HepG2 (cell line): Measurements from ENCODE around the gene RAD54L. TPM values are rescaled to one million over a fixed set of nuclear protein-coding genes. Genes with fewer than 3 reads are reported as not detected.

Source experiments
- ADNP ChIP-seq: sonication (generic); formaldehyde crosslinking; IDR thresholded peaks from 2 replicates; pipeline ENCODE4 v1.4.0; 2020; ENCODE audit warnings: missing genetic modification reagents
- CREM ChIP-seq, 2 experiments: sonication (generic) in 1 of 2; formaldehyde crosslinking in 1 of 2; IDR thresholded peaks; 2 replicates each; pipeline versions ENCODE4 v1.4.0 to v1.6.1; 2016 to 2020; ENCODE audit warnings: antibody characterized with exemption in 1 of 2, mild to moderate bottlenecking in 1 of 2, missing genetic modification reagents in 1 of 2
- GATA4 ChIP-seq: sonication (generic); IDR thresholded peaks from 2 replicates; pipeline ENCODE4 v1.6.1; 2016; ENCODE audit warnings: antibody characterized with exemption, low read depth, borderline replicate concordance
- KLF12 ChIP-seq: sonication (generic); formaldehyde crosslinking; IDR thresholded peaks from 2 replicates; pipeline ENCODE4 v1.4.0; 2020; ENCODE audit warnings: missing genetic modification reagents, borderline replicate concordance
- MAF1 ChIP-seq: sonication (generic); formaldehyde crosslinking; IDR thresholded peaks from 2 replicates; pipeline ENCODE4 v1.5.0; 2020; ENCODE audit warnings: missing genetic modification reagents, borderline replicate concordance
- SETDB1 ChIP-seq: sonication (generic); formaldehyde crosslinking; IDR thresholded peaks from 2 replicates; pipeline ENCODE4 v1.5.1; 2020; ENCODE audit warnings: missing genetic modification reagents, mild to moderate bottlenecking, borderline replicate concordance
- SOX6 ChIP-seq, 2 experiments: fragments of 450-650 bp in 1 of 2; sonication (generic) in 1 of 2; formaldehyde crosslinking in 1 of 2; IDR thresholded peaks; 2 replicates each; pipeline versions ENCODE4 v1.4.0 to v1.6.1; 2017 to 2020; ENCODE audit warnings: antibody characterized with exemption in 1 of 2, mild to moderate bottlenecking in 1 of 2, missing genetic modification reagents in 1 of 2
- ZFX ChIP-seq: sonication (generic); formaldehyde crosslinking; IDR thresholded peaks from 2 replicates; pipeline ENCODE4 v1.4.0; 2020; ENCODE audit warnings: mild to moderate bottlenecking, low read depth, missing genetic modification reagents, moderate library complexity
- polyA plus RNA-seq, 8 experiments: library from polyadenylated mRNA; depleted of rRNA in 3 of 8; stranded (reverse) in 7 of 8; unstranded in 1 of 8; fragments of >200 nt; fragmentation: Illumina TruSeq in 4 of 8; extraction: Trizol in 4 of 8; gene quantifications; 2 replicates each; pipeline versions ENCODE4 v1.2.1 to v1.2.3, GENCODE V29; 2011 to 2016; ENCODE audit warnings: low read depth in 4 of 8, missing spikeins in 1 of 8, mixed read lengths in 1 of 8; ENCODE audit not compliant: insufficient read depth in 1 of 8
- total RNA-seq, 5 experiments: library from RNA; depleted of rRNA; stranded (reverse); fragments of >200 nt; fragmentation: Illumina TruSeq; extraction: Trizol; gene quantifications; 2 replicates each; pipeline ENCODE4 v1.2.3, GENCODE V29; 2016; ENCODE audit warnings: low read depth in 1 of 5
- TF ChIP-seq, protein P1 (sequence below): sonication (generic); formaldehyde crosslinking; IDR thresholded peaks from 2 replicates; pipeline ENCODE4 v1.8.1; 2023; ENCODE audit warnings: missing genetic modification reagents, inconsistent platforms, borderline replicate concordance
- TF ChIP-seq, protein P2 (sequence below): sonication (generic); formaldehyde crosslinking; IDR thresholded peaks from 2 replicates; pipeline ENCODE4 v1.9.0; 2021; ENCODE audit warnings: missing genetic modification reagents, mild to moderate bottlenecking, borderline replicate concordance
- TF ChIP-seq, protein P3 (sequence below): sonication (generic); formaldehyde crosslinking; IDR thresholded peaks from 2 replicates; pipeline ENCODE4 v1.4.0; 2020; ENCODE audit warnings: missing genetic modification reagents, borderline replicate concordance
- TF ChIP-seq, protein P4 (sequence below), 2 experiments: IDR thresholded peaks; 2 replicates each; pipeline ENCODE4 v1.6.1; 2011 to 2012; ENCODE audit warnings: low read length in 2 of 2, borderline replicate concordance in 1 of 2, low read depth in 1 of 2, mild to moderate bottlenecking in 1 of 2, moderate library complexity in 1 of 2

Gene RAD54L
- total and polyA plus RNA-seq, 2 of the 13 experiments (the other 11 are each of a cell fraction or from before 2014, with no cell fraction given): 10.2 to 30.0 TPM

DNA sequence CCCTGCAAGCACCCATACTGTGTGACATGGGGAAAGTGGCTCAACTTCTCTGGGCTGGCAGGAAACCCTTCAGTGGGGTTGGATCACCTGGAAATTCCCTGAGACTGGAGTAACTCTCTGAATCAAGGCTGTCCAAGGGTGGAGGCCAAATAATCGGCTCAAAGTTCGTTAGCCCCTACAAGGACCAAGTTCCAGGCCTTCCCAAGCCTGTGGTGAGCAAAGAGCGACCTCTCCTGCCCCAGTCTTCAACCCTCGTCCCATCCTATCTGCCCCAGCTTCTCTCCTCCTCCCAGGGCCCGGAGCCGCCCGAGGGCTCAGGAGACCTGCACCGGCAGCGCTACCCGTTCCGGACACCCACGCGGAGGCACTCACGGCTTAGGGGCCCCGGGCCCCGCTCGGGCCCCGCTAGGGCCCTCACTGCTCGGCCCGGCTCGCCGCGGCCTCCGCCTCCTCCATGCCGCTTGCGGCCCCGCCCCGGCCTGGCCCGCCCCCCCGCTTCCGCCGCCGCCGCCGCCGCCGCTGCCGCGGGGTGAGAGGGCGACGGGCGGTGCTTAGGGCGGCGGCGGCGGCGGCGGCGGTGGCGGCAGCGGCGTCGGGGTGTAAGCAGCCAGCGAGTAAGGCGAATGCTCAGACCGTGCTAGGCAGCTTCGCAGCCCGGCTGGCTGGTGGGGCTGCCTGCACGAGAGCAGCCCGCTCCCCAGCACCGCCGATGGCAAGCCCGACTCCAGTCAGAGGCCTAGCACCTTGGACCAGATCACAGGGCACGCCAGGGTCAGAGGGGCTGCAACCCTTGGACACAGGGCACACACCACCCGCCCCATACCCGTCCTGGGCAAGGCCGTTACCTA, 49.4 kb upstream of the RAD54L start, which contains the start of gene POMGNT1 (continued):
- TF ChIP-seq, protein P1, sequence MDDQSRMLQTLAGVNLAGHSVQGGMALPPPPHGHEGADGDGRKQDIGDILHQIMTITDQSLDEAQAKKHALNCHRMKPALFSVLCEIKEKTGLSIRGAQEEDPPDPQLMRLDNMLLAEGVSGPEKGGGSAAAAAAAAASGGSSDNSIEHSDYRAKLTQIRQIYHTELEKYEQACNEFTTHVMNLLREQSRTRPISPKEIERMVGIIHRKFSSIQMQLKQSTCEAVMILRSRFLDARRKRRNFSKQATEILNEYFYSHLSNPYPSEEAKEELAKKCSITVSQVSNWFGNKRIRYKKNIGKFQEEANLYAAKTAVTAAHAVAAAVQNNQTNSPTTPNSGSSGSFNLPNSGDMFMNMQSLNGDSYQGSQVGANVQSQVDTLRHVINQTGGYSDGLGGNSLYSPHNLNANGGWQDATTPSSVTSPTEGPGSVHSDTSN (CRISPR knock-in tag): no peak
- TF ChIP-seq GATA4 (no peak), SOX6 (IDR thresholded peaks at IDR 0.05) (no peak), SOX6 (CRISPR knock-in tag; IDR thresholded peaks at IDR 0.05) (no peak; the same call in 1 of the 2 replicates), MAF1 (CRISPR knock-in tag) (no peak), ZFX (CRISPR knock-in tag) (peak; percentile 92), ADNP (CRISPR knock-in tag) (peak; percentile 63; the same call in 1 of the 2 replicates), CREM (IDR thresholded peaks at IDR 0.05) (no peak), CREM (CRISPR knock-in tag; IDR thresholded peaks at IDR 0.05) (no peak), KLF12 (CRISPR knock-in tag) (0 out of 2 replicates have a peak, but pooled peaks have one; percentile 32), SETDB1 (CRISPR knock-in tag) (no peak)
- TF ChIP-seq, protein P2, sequence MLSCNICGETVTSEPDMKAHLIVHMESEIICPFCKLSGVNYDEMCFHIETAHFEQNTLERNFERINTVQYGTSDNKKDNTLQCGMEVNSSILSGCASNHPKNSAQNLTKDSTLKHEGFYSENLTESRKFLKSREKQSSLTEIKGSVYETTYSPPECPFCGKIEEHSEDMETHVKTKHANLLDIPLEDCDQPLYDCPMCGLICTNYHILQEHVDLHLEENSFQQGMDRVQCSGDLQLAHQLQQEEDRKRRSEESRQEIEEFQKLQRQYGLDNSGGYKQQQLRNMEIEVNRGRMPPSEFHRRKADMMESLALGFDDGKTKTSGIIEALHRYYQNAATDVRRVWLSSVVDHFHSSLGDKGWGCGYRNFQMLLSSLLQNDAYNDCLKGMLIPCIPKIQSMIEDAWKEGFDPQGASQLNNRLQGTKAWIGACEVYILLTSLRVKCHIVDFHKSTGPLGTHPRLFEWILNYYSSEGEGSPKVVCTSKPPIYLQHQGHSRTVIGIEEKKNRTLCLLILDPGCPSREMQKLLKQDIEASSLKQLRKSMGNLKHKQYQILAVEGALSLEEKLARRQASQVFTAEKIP (CRISPR knock-in tag): no peak
- TF ChIP-seq, protein P3, sequence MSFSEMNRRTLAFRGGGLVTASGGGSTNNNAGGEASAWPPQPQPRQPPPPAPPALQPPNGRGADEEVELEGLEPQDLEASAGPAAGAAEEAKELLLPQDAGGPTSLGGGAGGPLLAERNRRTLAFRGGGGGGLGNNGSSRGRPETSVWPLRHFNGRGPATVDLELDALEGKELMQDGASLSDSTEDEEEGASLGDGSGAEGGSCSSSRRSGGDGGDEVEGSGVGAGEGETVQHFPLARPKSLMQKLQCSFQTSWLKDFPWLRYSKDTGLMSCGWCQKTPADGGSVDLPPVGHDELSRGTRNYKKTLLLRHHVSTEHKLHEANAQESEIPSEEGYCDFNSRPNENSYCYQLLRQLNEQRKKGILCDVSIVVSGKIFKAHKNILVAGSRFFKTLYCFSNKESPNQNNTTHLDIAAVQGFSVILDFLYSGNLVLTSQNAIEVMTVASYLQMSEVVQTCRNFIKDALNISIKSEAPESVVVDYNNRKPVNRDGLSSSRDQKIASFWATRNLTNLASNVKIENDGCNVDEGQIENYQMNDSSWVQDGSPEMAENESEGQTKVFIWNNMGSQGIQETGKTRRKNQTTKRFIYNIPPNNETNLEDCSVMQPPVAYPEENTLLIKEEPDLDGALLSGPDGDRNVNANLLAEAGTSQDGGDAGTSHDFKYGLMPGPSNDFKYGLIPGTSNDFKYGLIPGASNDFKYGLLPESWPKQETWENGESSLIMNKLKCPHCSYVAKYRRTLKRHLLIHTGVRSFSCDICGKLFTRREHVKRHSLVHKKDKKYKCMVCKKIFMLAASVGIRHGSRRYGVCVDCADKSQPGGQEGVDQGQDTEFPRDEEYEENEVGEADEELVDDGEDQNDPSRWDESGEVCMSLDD (CRISPR knock-in tag): no peak
- TF ChIP-seq, protein P4, sequence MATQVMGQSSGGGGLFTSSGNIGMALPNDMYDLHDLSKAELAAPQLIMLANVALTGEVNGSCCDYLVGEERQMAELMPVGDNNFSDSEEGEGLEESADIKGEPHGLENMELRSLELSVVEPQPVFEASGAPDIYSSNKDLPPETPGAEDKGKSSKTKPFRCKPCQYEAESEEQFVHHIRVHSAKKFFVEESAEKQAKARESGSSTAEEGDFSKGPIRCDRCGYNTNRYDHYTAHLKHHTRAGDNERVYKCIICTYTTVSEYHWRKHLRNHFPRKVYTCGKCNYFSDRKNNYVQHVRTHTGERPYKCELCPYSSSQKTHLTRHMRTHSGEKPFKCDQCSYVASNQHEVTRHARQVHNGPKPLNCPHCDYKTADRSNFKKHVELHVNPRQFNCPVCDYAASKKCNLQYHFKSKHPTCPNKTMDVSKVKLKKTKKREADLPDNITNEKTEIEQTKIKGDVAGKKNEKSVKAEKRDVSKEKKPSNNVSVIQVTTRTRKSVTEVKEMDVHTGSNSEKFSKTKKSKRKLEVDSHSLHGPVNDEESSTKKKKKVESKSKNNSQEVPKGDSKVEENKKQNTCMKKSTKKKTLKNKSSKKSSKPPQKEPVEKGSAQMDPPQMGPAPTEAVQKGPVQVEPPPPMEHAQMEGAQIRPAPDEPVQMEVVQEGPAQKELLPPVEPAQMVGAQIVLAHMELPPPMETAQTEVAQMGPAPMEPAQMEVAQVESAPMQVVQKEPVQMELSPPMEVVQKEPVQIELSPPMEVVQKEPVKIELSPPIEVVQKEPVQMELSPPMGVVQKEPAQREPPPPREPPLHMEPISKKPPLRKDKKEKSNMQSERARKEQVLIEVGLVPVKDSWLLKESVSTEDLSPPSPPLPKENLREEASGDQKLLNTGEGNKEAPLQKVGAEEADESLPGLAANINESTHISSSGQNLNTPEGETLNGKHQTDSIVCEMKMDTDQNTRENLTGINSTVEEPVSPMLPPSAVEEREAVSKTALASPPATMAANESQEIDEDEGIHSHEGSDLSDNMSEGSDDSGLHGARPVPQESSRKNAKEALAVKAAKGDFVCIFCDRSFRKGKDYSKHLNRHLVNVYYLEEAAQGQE (IDR thresholded peaks at IDR 0.05; ENCODE audit: borderline replicate concordance in 1 of 2, low read depth in 1 of 2, low read length in 2 of 2): no peak
